ENCODE measurements around the gene CCNB1IP1. TPM values are rescaled to one million over a fixed set of nuclear protein-coding genes. Genes with fewer than 3 reads are reported as not detected.
"Not testable (repeated sequence)": the region's sequence is repeated elsewhere in the genome, so short reads cannot be mapped to it uniquely, and the experiment has no call there.

Gene CCNB1IP1
- total and polyA plus RNA-seq, 4 donors = 28.9 to 89.1 (median 45.7) TPM

DNA sequence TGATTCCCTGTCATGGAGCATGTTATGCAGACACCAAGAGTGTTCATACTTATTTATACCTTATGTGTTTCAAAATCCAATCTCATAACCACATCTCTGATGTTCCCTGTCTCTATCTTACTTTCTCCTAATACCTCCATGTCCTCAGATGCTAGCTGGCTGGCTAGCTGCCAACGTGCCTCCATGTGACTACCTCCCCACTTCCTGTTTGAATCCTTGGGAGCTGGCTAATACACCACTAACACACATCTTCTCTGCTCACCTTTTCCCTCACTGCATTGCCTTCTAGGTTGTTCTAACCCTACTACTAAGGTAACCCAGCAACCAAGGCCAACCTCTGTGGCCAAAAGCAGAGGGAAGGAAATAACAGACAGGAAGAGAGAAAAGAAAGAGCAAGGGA, 54.7 kb downstream of the CCNB1IP1 start:
- Histone ChIP-seq H3K9ac (ENCODE audit: insufficient read depth in 1 of 2, low read length in 2 of 2) (no peak overlapping the region), H3K27me3 (ENCODE audit: control insufficient read depth in 3 of 3, insufficient read depth in 3 of 3, low read length in 2 of 3) (no peaks in the 10 kb centered on the region), H3K9me3 (ENCODE audit: control insufficient read depth in 4 of 4, insufficient read depth in 3 of 4, low read length in 3 of 4) (peaks cover 0 to 3% (median 1%) of the 10 kb centered on the region in 4 donors), H3K4me3 (no peak overlapping the region), H3K4me1 (ENCODE audit: control insufficient read depth in 5 of 5, insufficient read depth in 5 of 5, low read length in 5 of 5) (peaks cover 0 to 1% (median 0%) of the 10 kb centered on the region in 5 donors), H3K27ac (ENCODE audit: low read depth in 1 of 2, low read length in 1 of 2) (no peak overlapping the region), H3K36me3 (ENCODE audit: control insufficient read depth in 4 of 4, insufficient read depth in 4 of 4, low read length in 4 of 4) (peaks cover 0 to 14% (median 1%) of the 10 kb centered on the region in 4 donors)
- ATAC-seq (ENCODE audit: insufficient read depth, low FRiP score) (no peak), DNase-seq (peak in 1 of 3 donors; percentile 2)
- 13 to 39% methylated on average over 1 of the region's 1 CpG for WGBS, 2 donors
- TF ChIP-seq, protein P1, sequence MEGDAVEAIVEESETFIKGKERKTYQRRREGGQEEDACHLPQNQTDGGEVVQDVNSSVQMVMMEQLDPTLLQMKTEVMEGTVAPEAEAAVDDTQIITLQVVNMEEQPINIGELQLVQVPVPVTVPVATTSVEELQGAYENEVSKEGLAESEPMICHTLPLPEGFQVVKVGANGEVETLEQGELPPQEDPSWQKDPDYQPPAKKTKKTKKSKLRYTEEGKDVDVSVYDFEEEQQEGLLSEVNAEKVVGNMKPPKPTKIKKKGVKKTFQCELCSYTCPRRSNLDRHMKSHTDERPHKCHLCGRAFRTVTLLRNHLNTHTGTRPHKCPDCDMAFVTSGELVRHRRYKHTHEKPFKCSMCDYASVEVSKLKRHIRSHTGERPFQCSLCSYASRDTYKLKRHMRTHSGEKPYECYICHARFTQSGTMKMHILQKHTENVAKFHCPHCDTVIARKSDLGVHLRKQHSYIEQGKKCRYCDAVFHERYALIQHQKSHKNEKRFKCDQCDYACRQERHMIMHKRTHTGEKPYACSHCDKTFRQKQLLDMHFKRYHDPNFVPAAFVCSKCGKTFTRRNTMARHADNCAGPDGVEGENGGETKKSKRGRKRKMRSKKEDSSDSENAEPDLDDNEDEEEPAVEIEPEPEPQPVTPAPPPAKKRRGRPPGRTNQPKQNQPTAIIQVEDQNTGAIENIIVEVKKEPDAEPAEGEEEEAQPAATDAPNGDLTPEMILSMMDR (IDR thresholded peaks at IDR 0.05; ENCODE audit: control extremely low read depth, extremely low read depth) = no peak

DNA sequence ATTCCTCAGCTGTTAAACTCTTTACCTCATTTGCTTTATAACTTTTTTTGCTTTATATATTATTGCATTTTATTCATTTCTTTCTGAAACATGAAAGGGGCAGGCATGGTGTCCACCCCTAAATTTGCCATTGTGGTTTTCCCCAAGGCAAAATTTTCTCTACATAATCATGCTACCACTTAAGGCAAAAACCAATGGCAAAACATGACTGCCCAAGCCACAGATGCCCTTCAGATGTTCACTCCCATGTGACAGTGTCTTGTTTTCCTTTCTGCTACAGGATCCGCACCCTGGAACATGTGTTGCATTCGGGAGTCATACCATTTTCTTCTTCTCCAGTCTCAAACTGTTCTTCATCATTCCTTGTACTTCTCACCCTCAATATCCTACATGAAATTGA, 55.7 kb downstream of the CCNB1IP1 start:
- H3K27me3 ChIP-seq (ENCODE audit: control insufficient read depth in 3 of 3, insufficient read depth in 3 of 3, low read length in 2 of 3) = no peaks in the 10 kb centered on the region
- no peak overlapping the region for H3K27ac ChIP-seq (ENCODE audit: low read depth in 1 of 2, low read length in 1 of 2)
- H3K36me3 ChIP-seq (ENCODE audit: control insufficient read depth in 4 of 4, insufficient read depth in 4 of 4, low read length in 4 of 4) = peaks cover 0 to 14% (median 1%) of the 10 kb centered on the region in 4 donors
- H3K9me3 ChIP-seq (ENCODE audit: control insufficient read depth in 4 of 4, insufficient read depth in 3 of 4, low read length in 3 of 4) = peaks cover 0 to 5% (median 1%) of the 10 kb centered on the region in 4 donors
- no peak for ATAC-seq (ENCODE audit: insufficient read depth, low FRiP score)
- WGBS, 2 donors = 97 to 98% methylated on average over 2 of the region's 2 CpGs
- H3K4me1 ChIP-seq (ENCODE audit: control insufficient read depth in 5 of 5, insufficient read depth in 5 of 5, low read length in 5 of 5) = peaks cover 0 to 1% (median 0%) of the 10 kb centered on the region in 5 donors
- DNase-seq = no peak
- no peak overlapping the region for H3K4me3 ChIP-seq
- TF ChIP-seq, protein P1 (IDR thresholded peaks at IDR 0.05; ENCODE audit: control extremely low read depth, extremely low read depth) = no peak
- no peak overlapping the region for H3K9ac ChIP-seq (ENCODE audit: insufficient read depth in 1 of 2, low read length in 2 of 2)

DNA sequence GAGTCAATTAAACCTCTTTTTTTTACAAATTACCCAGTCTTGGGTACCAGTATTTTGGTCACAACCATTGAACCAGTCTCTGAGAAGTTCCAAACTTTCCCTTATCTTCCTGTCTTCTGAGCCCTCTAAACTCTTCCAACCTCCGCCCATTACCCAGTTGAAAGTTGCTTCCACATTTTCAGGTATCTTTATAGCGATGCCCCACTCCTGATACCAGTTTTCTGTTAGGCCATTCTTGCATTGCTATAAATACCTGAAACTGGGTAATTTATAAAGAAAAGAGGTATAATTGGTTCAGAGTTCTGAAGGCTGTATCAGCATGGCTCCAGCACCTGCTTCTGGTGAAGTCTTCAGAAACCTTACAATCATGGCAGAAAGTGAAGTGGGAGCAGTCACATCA, 59.0 kb downstream of the CCNB1IP1 start:
- no peak overlapping the region for H3K27ac ChIP-seq (ENCODE audit: low read depth in 1 of 2, low read length in 1 of 2)
- peaks cover 0 to 14% (median 1%) of the 10 kb centered on the region in 4 donors for H3K36me3 ChIP-seq (ENCODE audit: control insufficient read depth in 4 of 4, insufficient read depth in 4 of 4, low read length in 4 of 4)
- no peak for ATAC-seq (ENCODE audit: insufficient read depth, low FRiP score)
- WGBS, 2 donors = 97% methylated on average over 2 of the region's 2 CpGs
- H3K4me1 ChIP-seq (ENCODE audit: control insufficient read depth in 5 of 5, insufficient read depth in 5 of 5, low read length in 5 of 5) = peaks cover 0 to 1% (median 0%) of the 10 kb centered on the region in 5 donors
- TF ChIP-seq, protein P1 (IDR thresholded peaks at IDR 0.05; ENCODE audit: control extremely low read depth, extremely low read depth) = no peak
- no peak overlapping the region for H3K9ac ChIP-seq (ENCODE audit: insufficient read depth in 1 of 2, low read length in 2 of 2)
- DNase-seq = no peak
- H3K9me3 ChIP-seq (ENCODE audit: control insufficient read depth in 4 of 4, insufficient read depth in 3 of 4, low read length in 3 of 4) = peaks cover 0 to 10% (median 4%) of the 10 kb centered on the region in 4 donors
- no peak overlapping the region for H3K4me3 ChIP-seq
- H3K27me3 ChIP-seq (ENCODE audit: control insufficient read depth in 3 of 3, insufficient read depth in 3 of 3, low read length in 2 of 3) = no peaks in the 10 kb centered on the region

DNA sequence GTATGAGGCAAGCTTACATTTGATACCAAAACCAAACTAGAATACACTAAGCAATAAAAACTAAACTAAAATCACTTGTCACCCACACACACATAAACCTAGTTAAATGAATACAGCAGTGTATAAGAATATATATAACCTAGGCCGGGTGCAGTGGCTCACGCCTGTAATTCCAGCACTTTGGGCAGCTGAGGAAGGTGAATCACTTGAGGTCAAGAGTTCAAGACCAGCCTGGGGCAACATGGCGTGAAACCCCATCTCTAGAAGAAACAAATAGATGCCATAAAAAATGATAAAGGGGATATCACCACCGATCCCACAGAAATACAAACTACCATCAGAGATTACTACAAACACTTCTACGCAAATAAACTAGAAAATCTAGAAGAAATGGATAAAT, 68.7 kb downstream of the CCNB1IP1 start:
- not testable (repeated sequence) for H3K27ac ChIP-seq (ENCODE audit: low read depth in 1 of 2, low read length in 1 of 2); DNase-seq; H3K4me1 ChIP-seq (ENCODE audit: control insufficient read depth in 5 of 5, insufficient read depth in 5 of 5, low read length in 5 of 5); H3K4me3 ChIP-seq; H3K9ac ChIP-seq (ENCODE audit: insufficient read depth in 1 of 2, low read length in 2 of 2); H3K36me3 ChIP-seq (ENCODE audit: control insufficient read depth in 4 of 4, insufficient read depth in 4 of 4, low read length in 4 of 4); H3K9me3 ChIP-seq (ENCODE audit: control insufficient read depth in 4 of 4, insufficient read depth in 3 of 4, low read length in 3 of 4); H3K27me3 ChIP-seq (ENCODE audit: control insufficient read depth in 3 of 3, insufficient read depth in 3 of 3, low read length in 2 of 3); ATAC-seq (ENCODE audit: insufficient read depth, low FRiP score)
- WGBS, 2 donors = 94 to 96% methylated on average over 5 of the region's 5 CpGs

Data from lung (tissue), 12 donors.